Activated CD4-positive, alpha-beta T cell treated with anti-CD3 and anti-CD28 coated beads, Interleukin-10, Interleukin-2, amounts not matched to agents 100 ng/mL and 50 ng/mL, durations not matched to agents 16 hours and 8 hours (primary cell): ENCODE data around the gene METTL9.
"Not testable (repeated sequence)": the region's sequence is repeated elsewhere in the genome, so short reads cannot be mapped to it uniquely, and the experiment has no call there.

Source experiments
- DNase-seq: peaks from one replicate; pipeline ENCODE4 v3.0.0-alpha.2; 2020

Gene METTL9

GRCh38 chr16:21599122-21600030, at the start of gene METTL9:
TSS of gene METTL9 (plus strand) at chr16:21599577. CDS start at chr16:21599734, 157 bp downstream.
- DNase-seq, result peak; percentile 96

GRCh38 chr16:21549975-21550374, 49.4 kb upstream of the METTL9 start:
- DNase-seq, result not testable (repeated sequence)

GRCh38 chr16:21550435-21550834, 48.9 kb upstream of the METTL9 start:
- DNase-seq, result not testable (repeated sequence)

- DNase-seq, result not testable (repeated sequence)
Measured at GRCh38 chr16:21551076-21551475, 48.3 kb upstream of the METTL9 start.

GRCh38 chr16:21551600-21551999, 47.8 kb upstream of the METTL9 start:
- DNase-seq, result not testable (repeated sequence)

- DNase-seq, result not testable (repeated sequence)
Measured at GRCh38 chr16:21553481-21554296, 45.7 kb upstream of the METTL9 start.

GRCh38 chr16:21554795-21555585, 44.4 kb upstream of the METTL9 start:
- peak; percentile 97 for DNase-seq

- not testable (repeated sequence) for DNase-seq
Measured at GRCh38 chr16:21555621-21556020, 43.8 kb upstream of the METTL9 start.

- DNase-seq, result not testable (repeated sequence)
Measured at GRCh38 chr16:21556026-21556595, 43.3 kb upstream of the METTL9 start.

- not testable (repeated sequence) for DNase-seq
Measured at GRCh38 chr16:21556651-21557241, 42.6 kb upstream of the METTL9 start.

GRCh38 chr16:21560462-21560861, 38.9 kb upstream of the METTL9 start:
- DNase-seq, result no peak

- DNase-seq, result no peak
Measured at GRCh38 chr16:21563676-21564075, 35.7 kb upstream of the METTL9 start.

GRCh38 chr16:21564367-21564766, 35.0 kb upstream of the METTL9 start:
- DNase-seq, result not testable (repeated sequence)

GRCh38 chr16:21565507-21565860, 33.9 kb upstream of the METTL9 start:
- no peak for DNase-seq

GRCh38 chr16:21565861-21566669, 33.3 kb upstream of the METTL9 start:
- DNase-seq, result no peak

- no peak for DNase-seq
Measured at GRCh38 chr16:21566891-21567414, 32.4 kb upstream of the METTL9 start.

GRCh38 chr16:21567496-21567895, 31.9 kb upstream of the METTL9 start:
- not testable (repeated sequence) for DNase-seq

- DNase-seq, result no peak
Measured at GRCh38 chr16:21568502-21569189, 30.7 kb upstream of the METTL9 start.

GRCh38 chr16:21570676-21571017, 28.7 kb upstream of the METTL9 start:
- DNase-seq, result no peak

GRCh38 chr16:21573506-21573905, 25.9 kb upstream of the METTL9 start:
- DNase-seq, result not testable (repeated sequence)
